ENCODE measurements around the gene ITIH5.
"Not testable (repeated sequence)": the region's sequence is repeated elsewhere in the genome, so short reads cannot be mapped to it uniquely, and the experiment has no call there.

The ITIH5 gene

GRCh38 chr10:7665767-7666166 is 999 bp downstream of the ITIH5 start:
- Histone ChIP-seq H3K4me1 (ENCODE audit: control insufficient read depth in 1 of 2, insufficient read depth in 2 of 2, low read length in 2 of 2) (peaks cover 0 to 3% of the 10 kb centered on the region in 2 donors), H3K9ac (ENCODE audit: low read depth in 1 of 2, low read length in 2 of 2) (peak overlapping the region; percentile 18 to 23), H3K27me3 (ENCODE audit: control insufficient read depth in 1 of 2, insufficient read depth in 2 of 2, low read length in 2 of 2) (peaks cover 26 to 34% of the 10 kb centered on the region in 2 donors), H3K36me3 (ENCODE audit: control insufficient read depth in 1 of 2, insufficient read depth in 2 of 2, low read length in 2 of 2) (no peaks in the 10 kb centered on the region), H3K4me3 (ENCODE audit: low read depth in 1 of 2, low read length in 2 of 2) (peak overlapping the region; percentile 53 to 60), H3K9me3 (ENCODE audit: control insufficient read depth in 1 of 2, low read length in 2 of 2) (no peaks in the 10 kb centered on the region), H3K27ac (ENCODE audit: low read depth, low read length) (no peak overlapping the region)

GRCh38 chr10:7664707-7665106 is 2.1 kb downstream of the ITIH5 start:
- H3K27me3 ChIP-seq (ENCODE audit: control insufficient read depth in 1 of 2, insufficient read depth in 2 of 2, low read length in 2 of 2), result peaks cover 26 to 34% of the 10 kb centered on the region in 2 donors
- H3K9me3 ChIP-seq (ENCODE audit: control insufficient read depth in 1 of 2, low read length in 2 of 2), result no peaks in the 10 kb centered on the region
- no peak overlapping the region for H3K9ac ChIP-seq (ENCODE audit: low read depth in 1 of 2, low read length in 2 of 2)
- H3K27ac ChIP-seq (ENCODE audit: low read depth, low read length), result no peak overlapping the region
- no peaks in the 10 kb centered on the region for H3K36me3 ChIP-seq (ENCODE audit: control insufficient read depth in 1 of 2, insufficient read depth in 2 of 2, low read length in 2 of 2)
- no peak overlapping the region for H3K4me3 ChIP-seq (ENCODE audit: low read depth in 1 of 2, low read length in 2 of 2)
- peaks cover 0 to 3% of the 10 kb centered on the region in 2 donors for H3K4me1 ChIP-seq (ENCODE audit: control insufficient read depth in 1 of 2, insufficient read depth in 2 of 2, low read length in 2 of 2)

- Histone ChIP-seq H3K36me3 (ENCODE audit: control insufficient read depth in 1 of 2, insufficient read depth in 2 of 2, low read length in 2 of 2) (no peaks in the 10 kb centered on the region), H3K4me3 (ENCODE audit: low read depth in 1 of 2, low read length in 2 of 2) (no peak overlapping the region), H3K9ac (ENCODE audit: low read depth in 1 of 2, low read length in 2 of 2) (no peak overlapping the region), H3K9me3 (ENCODE audit: control insufficient read depth in 1 of 2, low read length in 2 of 2) (no peaks in the 10 kb centered on the region), H3K27me3 (ENCODE audit: control insufficient read depth in 1 of 2, insufficient read depth in 2 of 2, low read length in 2 of 2) (peaks cover 19 to 21% of the 10 kb centered on the region in 2 donors), H3K27ac (ENCODE audit: low read depth, low read length) (no peak overlapping the region), H3K4me1 (ENCODE audit: control insufficient read depth in 1 of 2, insufficient read depth in 2 of 2, low read length in 2 of 2) (peaks cover 0 to 3% of the 10 kb centered on the region in 2 donors)
Observed at GRCh38 chr10:7662522-7662921, 4.2 kb downstream of the ITIH5 start.

GRCh38 chr10:7659560-7659959 is 7.2 kb downstream of the ITIH5 start:
- no peaks in the 10 kb centered on the region for H3K9me3 ChIP-seq (ENCODE audit: control insufficient read depth in 1 of 2, low read length in 2 of 2)
- H3K36me3 ChIP-seq (ENCODE audit: control insufficient read depth in 1 of 2, insufficient read depth in 2 of 2, low read length in 2 of 2), result no peaks in the 10 kb centered on the region
- H3K9ac ChIP-seq (ENCODE audit: low read depth in 1 of 2, low read length in 2 of 2), result no peak overlapping the region
- peaks cover 3 to 4% of the 10 kb centered on the region in 2 donors for H3K27me3 ChIP-seq (ENCODE audit: control insufficient read depth in 1 of 2, insufficient read depth in 2 of 2, low read length in 2 of 2)
- H3K4me1 ChIP-seq (ENCODE audit: control insufficient read depth in 1 of 2, insufficient read depth in 2 of 2, low read length in 2 of 2), result no peaks in the 10 kb centered on the region
- H3K27ac ChIP-seq (ENCODE audit: low read depth, low read length), result no peak overlapping the region
- H3K4me3 ChIP-seq (ENCODE audit: low read depth in 1 of 2, low read length in 2 of 2), result no peak overlapping the region

GRCh38 chr10:7657552-7657951 is 9.2 kb downstream of the ITIH5 start:
- H3K4me1 ChIP-seq (ENCODE audit: control insufficient read depth in 1 of 2, insufficient read depth in 2 of 2, low read length in 2 of 2), result no peaks in the 10 kb centered on the region
- no peaks in the 10 kb centered on the region for H3K36me3 ChIP-seq (ENCODE audit: control insufficient read depth in 1 of 2, insufficient read depth in 2 of 2, low read length in 2 of 2)
- no peaks in the 10 kb centered on the region for H3K9me3 ChIP-seq (ENCODE audit: control insufficient read depth in 1 of 2, low read length in 2 of 2)
- H3K27me3 ChIP-seq (ENCODE audit: control insufficient read depth in 1 of 2, insufficient read depth in 2 of 2, low read length in 2 of 2), result peaks cover 0 to 3% of the 10 kb centered on the region in 2 donors
- H3K4me3 ChIP-seq (ENCODE audit: low read depth in 1 of 2, low read length in 2 of 2), result no peak overlapping the region
- no peak overlapping the region for H3K9ac ChIP-seq (ENCODE audit: low read depth in 1 of 2, low read length in 2 of 2)
- no peak overlapping the region for H3K27ac ChIP-seq (ENCODE audit: low read depth, low read length)

GRCh38 chr10:7657079-7657478 is 9.7 kb downstream of the ITIH5 start:
- not testable (repeated sequence) for H3K4me1 ChIP-seq (ENCODE audit: control insufficient read depth in 1 of 2, insufficient read depth in 2 of 2, low read length in 2 of 2); H3K9me3 ChIP-seq (ENCODE audit: control insufficient read depth in 1 of 2, low read length in 2 of 2); H3K27ac ChIP-seq (ENCODE audit: low read depth, low read length); H3K9ac ChIP-seq (ENCODE audit: low read depth in 1 of 2, low read length in 2 of 2); H3K27me3 ChIP-seq (ENCODE audit: control insufficient read depth in 1 of 2, insufficient read depth in 2 of 2, low read length in 2 of 2); H3K4me3 ChIP-seq (ENCODE audit: low read depth in 1 of 2, low read length in 2 of 2); H3K36me3 ChIP-seq (ENCODE audit: control insufficient read depth in 1 of 2, insufficient read depth in 2 of 2, low read length in 2 of 2)

- no peaks in the 10 kb centered on the region for H3K9me3 ChIP-seq (ENCODE audit: control insufficient read depth in 1 of 2, low read length in 2 of 2)
- no peak overlapping the region for H3K9ac ChIP-seq (ENCODE audit: low read depth in 1 of 2, low read length in 2 of 2)
- H3K4me1 ChIP-seq (ENCODE audit: control insufficient read depth in 1 of 2, insufficient read depth in 2 of 2, low read length in 2 of 2), result no peaks in the 10 kb centered on the region
- H3K27ac ChIP-seq (ENCODE audit: low read depth, low read length), result no peak overlapping the region
- no peaks in the 10 kb centered on the region for H3K27me3 ChIP-seq (ENCODE audit: control insufficient read depth in 1 of 2, insufficient read depth in 2 of 2, low read length in 2 of 2)
- H3K4me3 ChIP-seq (ENCODE audit: low read depth in 1 of 2, low read length in 2 of 2), result no peak overlapping the region
- no peaks in the 10 kb centered on the region for H3K36me3 ChIP-seq (ENCODE audit: control insufficient read depth in 1 of 2, insufficient read depth in 2 of 2, low read length in 2 of 2)
Observed at GRCh38 chr10:7651853-7652470, 14.8 kb downstream of the ITIH5 start.

GRCh38 chr10:7649673-7650300 is 17.0 kb downstream of the ITIH5 start:
- Histone ChIP-seq H3K9me3 (ENCODE audit: control insufficient read depth in 1 of 2, low read length in 2 of 2) (no peaks in the 10 kb centered on the region), H3K27me3 (ENCODE audit: control insufficient read depth in 1 of 2, insufficient read depth in 2 of 2, low read length in 2 of 2) (no peaks in the 10 kb centered on the region), H3K27ac (ENCODE audit: low read depth, low read length) (no peak overlapping the region)

GRCh38 chr10:7647062-7647664 is 19.6 kb downstream of the ITIH5 start:
- Histone ChIP-seq H3K4me3 (ENCODE audit: low read depth in 1 of 2, low read length in 2 of 2) (no peak overlapping the region), H3K27me3 (ENCODE audit: control insufficient read depth in 1 of 2, insufficient read depth in 2 of 2, low read length in 2 of 2) (no peaks in the 10 kb centered on the region), H3K27ac (ENCODE audit: low read depth, low read length) (no peak overlapping the region), H3K4me1 (ENCODE audit: control insufficient read depth in 1 of 2, insufficient read depth in 2 of 2, low read length in 2 of 2) (no peaks in the 10 kb centered on the region), H3K9ac (ENCODE audit: low read depth in 1 of 2, low read length in 2 of 2) (no peak overlapping the region), H3K9me3 (ENCODE audit: control insufficient read depth in 1 of 2, low read length in 2 of 2) (no peaks in the 10 kb centered on the region), H3K36me3 (ENCODE audit: control insufficient read depth in 1 of 2, insufficient read depth in 2 of 2, low read length in 2 of 2) (no peaks in the 10 kb centered on the region)

More at GRCh38 chr10:7649673-7650300, 17.0 kb downstream of the ITIH5 start:
- H3K4me1 ChIP-seq (ENCODE audit: control insufficient read depth in 1 of 2, insufficient read depth in 2 of 2, low read length in 2 of 2), result no peaks in the 10 kb centered on the region
- no peaks in the 10 kb centered on the region for H3K36me3 ChIP-seq (ENCODE audit: control insufficient read depth in 1 of 2, insufficient read depth in 2 of 2, low read length in 2 of 2)
- no peak overlapping the region for H3K4me3 ChIP-seq (ENCODE audit: low read depth in 1 of 2, low read length in 2 of 2)
- H3K9ac ChIP-seq (ENCODE audit: low read depth in 1 of 2, low read length in 2 of 2), result no peak overlapping the region

GRCh38 chr10:7642491-7643011 is 24.2 kb downstream of the ITIH5 start:
- no peaks in the 10 kb centered on the region for H3K4me1 ChIP-seq (ENCODE audit: control insufficient read depth in 1 of 2, insufficient read depth in 2 of 2, low read length in 2 of 2)
- no peak overlapping the region for H3K27ac ChIP-seq (ENCODE audit: low read depth, low read length)
- no peaks in the 10 kb centered on the region for H3K27me3 ChIP-seq (ENCODE audit: control insufficient read depth in 1 of 2, insufficient read depth in 2 of 2, low read length in 2 of 2)
- no peaks in the 10 kb centered on the region for H3K36me3 ChIP-seq (ENCODE audit: control insufficient read depth in 1 of 2, insufficient read depth in 2 of 2, low read length in 2 of 2)
- no peak overlapping the region for H3K4me3 ChIP-seq (ENCODE audit: low read depth in 1 of 2, low read length in 2 of 2)
- no peak overlapping the region for H3K9ac ChIP-seq (ENCODE audit: low read depth in 1 of 2, low read length in 2 of 2)
- H3K9me3 ChIP-seq (ENCODE audit: control insufficient read depth in 1 of 2, low read length in 2 of 2), result peaks cover 0 to 4% of the 10 kb centered on the region in 2 donors

Measured in duodenal mucosa (tissue), 2 donors.